ENCODE measurements around the gene AGBL4.

DNA sequence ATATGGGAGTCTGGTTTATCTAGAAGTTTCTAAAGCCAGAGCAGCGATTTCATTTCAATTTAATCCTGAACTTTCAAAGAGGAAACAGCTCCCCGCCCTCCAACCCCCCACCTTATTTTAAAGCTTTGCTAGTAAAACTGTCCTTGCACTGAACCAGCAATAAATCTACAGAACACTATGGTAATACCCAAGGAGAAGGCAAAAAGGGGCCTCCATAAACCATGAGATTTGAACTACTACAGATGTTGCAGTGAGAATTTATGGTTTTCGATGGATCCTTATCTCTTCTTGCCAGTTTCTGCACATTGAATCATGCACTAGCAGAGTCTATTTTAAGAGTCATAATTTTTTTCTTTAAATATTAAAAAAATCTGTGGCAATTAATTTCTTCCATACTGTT is 1182.3 kb downstream of the AGBL4 start:
- TF ChIP-seq CTCF (IDR thresholded peaks at IDR 0.05 in 8 of 11, conservative IDR thresholded peaks at IDR 0.05 in 3 of 11), result no peak
- TF ChIP-seq POLR2AphosphoS5 (IDR thresholded peaks at IDR 0.05), result no peak
